ENCODE data around the gene LMF1.

DNA sequence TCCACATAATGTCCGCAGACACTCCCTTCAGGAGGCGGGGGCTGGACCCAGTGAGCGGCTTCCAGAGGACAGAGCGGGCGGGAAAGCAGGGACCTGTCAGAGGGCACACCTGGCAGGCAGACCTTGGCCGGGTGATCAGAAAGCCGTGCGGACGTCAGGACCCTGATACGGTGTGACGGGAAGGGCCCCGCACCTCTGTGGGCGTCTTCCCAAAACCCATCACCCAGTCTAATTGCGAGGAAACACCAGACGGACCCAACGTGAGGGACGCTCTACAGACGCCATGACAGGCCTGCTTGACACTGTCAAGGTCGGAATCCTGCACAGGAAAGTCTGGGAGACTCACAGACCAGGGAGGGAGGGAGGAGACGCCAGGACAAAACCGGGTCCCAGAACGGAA lies 8.4 kb downstream of the LMF1 start:
- TF ChIP-seq TAF1 (IDR thresholded peaks at IDR 0.05; ENCODE audit: borderline replicate concordance, insufficient read depth, low read length) (no peak), POLR2AphosphoS5 (IDR thresholded peaks at IDR 0.05; ENCODE audit: low read depth, low read length) (no peak), REST (IDR thresholded peaks at IDR 0.05; ENCODE audit: insufficient read depth in 1 of 2, low read depth in 2 of 2, low read length in 2 of 2) (no peak)

Measured in PFSK-1 (cell line).